HL-60 (cell line): ENCODE measurements around the gene OR10H5.

Experiments
- CTCF ChIP-seq: IDR thresholded peaks from one replicate; pipeline ENCODE4 v1.5.1; 2011; ENCODE audit warnings: low read length, control low read depth, inconsistent platforms; ENCODE audit not compliant: insufficient read depth
- GABPA ChIP-seq: IDR thresholded peaks from 2 replicates; pipeline ENCODE4 v1.6.1; 2012; ENCODE audit warnings: low read depth

- no peak for TF ChIP-seq GABPA
- no peak for TF ChIP-seq CTCF
Observed at GRCh38 chr19:15829786-15830185, 42.3 kb downstream of the OR10H5 start.
